GM10266 (cell line): ENCODE data around the gene EIF1.
"Not testable (repeated sequence)": the region's sequence is repeated elsewhere in the genome, so short reads cannot be mapped to it uniquely, and the experiment has no call there.

Experiments
- DNase-seq: peaks from one replicate; pipeline ENCODE4 v3.0.0; 2012; ENCODE audit errors: extremely low spot score
- TF ChIP-seq, protein P1 (sequence below): IDR thresholded peaks from 2 replicates; pipeline ENCODE4 v1.5.1; 2012; ENCODE audit warnings: mild to moderate bottlenecking, low read depth; ENCODE audit not compliant: control insufficient read depth, insufficient read depth; ENCODE audit errors: missing control alignments

EIF1 gene

DNA sequence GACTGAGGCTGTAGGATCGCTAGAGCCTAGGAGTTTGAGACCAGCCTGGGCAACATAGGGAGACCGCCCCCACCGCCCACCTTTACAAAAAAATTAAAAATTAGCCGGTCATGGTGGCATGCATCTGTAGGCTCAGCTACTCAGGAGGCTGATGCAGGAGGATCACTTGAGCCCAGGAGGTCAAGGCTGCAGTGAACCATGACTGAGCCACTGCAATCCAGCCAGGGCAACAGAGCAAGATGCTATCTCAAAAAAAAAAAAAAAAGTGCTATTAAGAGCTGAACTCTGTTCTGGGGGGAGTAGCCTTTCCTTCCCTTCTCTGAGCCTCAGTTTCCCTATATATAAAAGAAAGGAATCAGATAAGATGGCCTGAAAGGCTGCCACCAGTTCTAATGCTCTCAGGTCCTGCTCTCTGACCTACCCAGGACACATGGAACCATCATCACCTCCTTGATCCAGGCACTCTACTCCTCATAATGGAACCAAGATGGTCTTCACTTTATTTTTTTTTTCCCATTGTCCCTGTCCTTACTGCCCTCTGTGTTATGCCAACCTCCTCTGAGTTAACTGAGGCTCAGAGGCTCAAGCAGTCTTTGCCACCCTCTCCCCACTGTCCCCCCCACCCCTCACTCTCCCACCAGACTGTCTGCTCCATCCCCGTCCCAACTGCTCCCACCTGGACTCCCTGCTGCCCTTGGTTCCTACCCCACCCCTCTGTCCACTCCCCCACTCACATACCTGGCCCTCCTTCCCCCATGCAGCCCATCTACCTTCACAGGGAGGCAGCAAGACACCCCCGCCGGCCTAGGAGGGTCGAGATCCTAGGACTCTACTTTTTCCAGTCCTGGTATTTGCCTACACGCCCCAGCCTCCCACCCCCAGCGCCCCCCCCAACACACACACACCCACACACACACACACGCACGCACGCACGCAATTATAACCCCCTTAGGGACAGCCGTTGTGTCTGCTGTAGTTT is 23.8 kb upstream of the EIF1 start:
- TF ChIP-seq, protein P1, sequence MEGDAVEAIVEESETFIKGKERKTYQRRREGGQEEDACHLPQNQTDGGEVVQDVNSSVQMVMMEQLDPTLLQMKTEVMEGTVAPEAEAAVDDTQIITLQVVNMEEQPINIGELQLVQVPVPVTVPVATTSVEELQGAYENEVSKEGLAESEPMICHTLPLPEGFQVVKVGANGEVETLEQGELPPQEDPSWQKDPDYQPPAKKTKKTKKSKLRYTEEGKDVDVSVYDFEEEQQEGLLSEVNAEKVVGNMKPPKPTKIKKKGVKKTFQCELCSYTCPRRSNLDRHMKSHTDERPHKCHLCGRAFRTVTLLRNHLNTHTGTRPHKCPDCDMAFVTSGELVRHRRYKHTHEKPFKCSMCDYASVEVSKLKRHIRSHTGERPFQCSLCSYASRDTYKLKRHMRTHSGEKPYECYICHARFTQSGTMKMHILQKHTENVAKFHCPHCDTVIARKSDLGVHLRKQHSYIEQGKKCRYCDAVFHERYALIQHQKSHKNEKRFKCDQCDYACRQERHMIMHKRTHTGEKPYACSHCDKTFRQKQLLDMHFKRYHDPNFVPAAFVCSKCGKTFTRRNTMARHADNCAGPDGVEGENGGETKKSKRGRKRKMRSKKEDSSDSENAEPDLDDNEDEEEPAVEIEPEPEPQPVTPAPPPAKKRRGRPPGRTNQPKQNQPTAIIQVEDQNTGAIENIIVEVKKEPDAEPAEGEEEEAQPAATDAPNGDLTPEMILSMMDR, result no peak
- no peak for DNase-seq

DNA sequence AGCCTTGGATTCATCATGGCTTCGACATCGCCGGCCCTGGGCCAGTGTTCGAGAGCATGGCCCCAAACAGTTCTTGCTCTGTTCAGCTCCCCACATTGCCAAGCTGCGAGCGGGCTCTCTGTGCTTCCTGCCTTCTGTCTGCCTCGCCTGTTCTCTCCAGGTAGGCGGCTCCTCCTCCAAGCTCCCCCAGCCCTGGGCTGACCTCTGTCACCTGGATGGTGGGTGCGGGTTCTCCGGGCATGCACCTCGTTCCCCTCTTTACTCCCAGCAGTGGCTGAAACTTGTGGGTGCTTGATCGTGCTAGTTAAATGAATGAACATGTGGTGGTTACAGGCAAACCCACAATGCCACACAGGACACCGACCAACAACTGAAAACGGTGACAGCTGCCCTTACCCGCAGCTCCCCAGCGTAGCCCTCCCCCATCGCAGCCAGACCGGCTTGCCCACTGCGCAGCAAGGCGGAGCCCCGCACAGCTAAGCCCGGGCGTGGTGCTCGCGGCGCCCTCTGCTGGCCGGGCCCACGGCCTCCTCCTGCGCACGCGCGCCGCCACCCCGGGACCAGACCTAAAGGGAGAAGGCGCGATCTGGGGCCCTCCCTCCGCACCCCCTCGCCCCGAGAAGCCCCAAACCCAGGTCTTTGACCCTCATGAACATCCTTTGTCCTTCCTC is 23.0 kb upstream of the EIF1 start:
- peak; percentile 90 for DNase-seq
- TF ChIP-seq, protein P1, result peak; percentile 99

DNA sequence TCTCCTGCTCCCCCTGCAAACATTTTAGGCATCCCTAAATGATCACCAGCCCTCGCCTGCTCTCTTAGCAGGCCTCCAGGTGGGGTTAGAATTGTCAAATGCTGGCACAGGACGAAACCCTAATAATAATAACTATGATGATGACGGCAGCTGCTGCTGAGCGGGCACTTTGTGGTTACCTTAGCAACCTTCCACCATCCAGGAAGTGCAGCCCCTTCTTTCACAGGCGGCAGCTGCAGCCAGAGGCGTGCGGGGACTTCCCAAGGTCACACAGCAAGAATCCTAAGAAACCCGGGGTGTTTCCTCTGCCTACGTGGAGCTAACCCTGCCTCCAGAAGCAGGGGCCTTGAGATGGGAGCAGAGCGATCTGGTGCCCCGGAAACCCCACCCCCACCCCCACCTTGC is 22.4 kb upstream of the EIF1 start:
- DNase-seq, result peak; percentile 54
- TF ChIP-seq, protein P1, result no peak

DNA sequence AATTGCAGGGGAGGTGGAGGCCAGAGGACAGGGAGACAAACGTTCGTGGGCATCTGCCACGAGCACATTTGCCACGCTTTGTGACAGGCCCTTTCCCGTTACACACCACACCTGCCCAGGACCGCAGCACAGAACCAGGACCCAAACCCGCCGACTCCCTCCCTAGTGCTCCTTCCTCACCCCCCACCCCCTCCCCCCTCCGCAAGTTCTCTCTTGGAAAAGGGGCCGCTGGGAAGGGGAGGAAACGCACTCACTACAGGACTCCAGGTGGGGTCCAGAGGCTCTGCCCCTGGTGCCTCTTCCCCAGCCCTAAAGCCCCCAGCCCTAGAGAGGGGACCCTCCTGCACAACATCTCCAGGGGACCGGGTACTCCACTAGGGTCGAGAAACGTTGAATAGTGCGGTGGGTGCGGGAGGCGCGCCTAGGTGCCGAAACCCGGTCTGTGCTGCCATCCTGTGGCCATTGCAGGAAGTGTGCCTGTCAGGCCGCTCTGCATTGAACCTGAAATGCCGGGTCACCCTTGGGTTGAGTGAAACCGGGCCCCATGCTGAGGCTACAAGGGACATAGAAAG is 21.9 kb upstream of the EIF1 start:
- DNase-seq, result peak; percentile 84
- TF ChIP-seq, protein P1, result peak; percentile 94

DNA sequence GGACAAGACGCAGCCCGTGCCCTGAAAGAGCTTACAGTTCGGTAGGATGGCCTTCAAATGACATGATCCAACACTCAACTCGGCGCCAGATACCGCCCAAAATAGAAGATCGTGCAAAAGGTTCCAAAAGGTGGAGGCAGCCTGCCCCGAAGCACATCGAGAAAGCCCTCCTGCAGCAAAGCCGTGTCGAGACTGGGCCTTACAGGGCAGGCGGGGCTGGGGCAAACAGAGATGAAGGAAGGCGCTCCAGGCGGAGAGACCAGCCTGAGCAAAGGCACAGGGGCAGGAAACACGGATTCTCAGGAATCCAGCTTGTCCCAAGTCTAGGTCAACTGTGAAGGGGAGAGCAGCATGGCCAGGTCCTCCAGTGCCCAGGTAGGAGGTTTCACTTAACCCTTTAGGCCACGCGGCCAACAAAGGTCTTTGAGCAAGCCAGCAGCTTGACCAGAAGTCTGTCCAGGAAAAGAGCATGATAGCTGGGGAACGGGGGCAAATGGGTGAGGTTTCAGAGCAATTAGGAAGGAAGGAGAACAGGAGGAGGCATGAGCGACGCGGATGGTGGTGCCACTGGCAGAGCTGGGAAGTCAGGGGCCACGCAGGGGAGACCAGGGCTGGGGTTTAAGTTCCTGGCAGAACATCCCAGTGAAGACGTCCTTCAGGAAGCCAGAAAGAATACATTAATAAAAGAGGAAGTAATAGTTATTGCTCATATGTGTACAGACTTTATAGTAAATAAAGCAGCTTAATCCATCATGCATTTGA is 21.2 kb upstream of the EIF1 start:
- no peak for DNase-seq
- TF ChIP-seq, protein P1, result no peak

DNA sequence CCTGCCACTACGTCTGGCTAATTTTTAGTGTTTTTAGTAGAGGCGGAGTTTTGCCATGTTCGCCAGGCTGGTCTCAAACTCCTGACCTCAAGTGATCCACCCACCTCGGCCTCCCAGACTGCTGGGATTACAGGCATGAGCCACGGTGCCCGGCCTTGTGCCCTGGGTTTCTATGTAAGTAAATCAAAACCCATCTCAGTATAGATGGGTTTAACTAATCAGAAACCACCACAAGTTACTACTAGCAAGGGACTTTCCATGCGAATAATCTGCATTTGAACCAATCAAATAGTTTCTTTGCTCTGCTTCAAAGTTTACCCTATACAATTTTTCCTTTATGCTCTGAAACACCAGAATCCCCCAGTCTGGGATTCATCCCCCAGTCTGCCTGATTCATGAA is 16.5 kb upstream of the EIF1 start:
- TF ChIP-seq, protein P1, result no peak
- DNase-seq, result no peak

DNA sequence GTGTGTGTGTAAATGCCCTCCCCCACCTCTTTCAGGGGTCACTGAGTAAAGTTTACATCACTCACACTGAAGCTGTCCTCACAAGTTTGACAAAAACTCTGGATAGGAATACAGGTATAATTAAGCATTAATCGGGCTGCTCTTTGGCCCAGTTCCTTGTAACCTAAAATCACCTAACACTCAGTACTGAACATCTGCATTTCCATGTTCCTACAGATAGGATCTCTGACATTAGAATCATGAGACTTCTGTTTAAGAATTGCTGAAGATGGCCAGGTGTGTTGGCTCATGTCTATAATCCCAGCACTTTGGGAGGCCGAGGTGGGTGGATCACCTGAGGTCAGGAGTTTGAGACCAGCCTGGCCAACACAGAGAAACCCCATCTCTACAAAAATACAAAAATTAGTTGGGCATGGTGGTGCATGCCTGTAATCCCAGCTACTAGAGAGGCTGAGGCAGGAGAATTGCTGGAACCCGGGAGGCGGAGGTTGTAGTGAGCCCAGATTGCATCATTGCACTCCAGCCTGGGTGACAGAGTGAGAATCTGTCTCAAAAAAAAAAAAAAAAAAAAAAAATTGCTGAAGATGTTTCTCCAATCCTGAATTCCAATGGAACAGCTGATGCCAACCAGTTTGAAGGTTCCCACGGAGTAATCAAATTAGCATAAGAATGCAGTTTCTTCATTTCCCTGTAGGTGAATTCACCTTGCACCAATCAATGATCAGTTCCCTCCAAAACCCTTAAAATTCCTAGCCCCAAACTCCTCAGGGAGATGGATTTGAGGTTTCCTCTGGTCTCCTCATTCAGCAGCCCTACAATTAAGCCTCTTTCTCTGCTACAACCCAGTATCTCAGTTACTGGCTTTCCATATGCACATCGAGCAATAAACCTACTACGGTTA is 13.3 kb upstream of the EIF1 start:
- DNase-seq, result not testable (repeated sequence)
